Astrocyte (in vitro differentiated cells and primary cell): Measurements from ENCODE around the gene RPL13A.

Experiments
- CTCF ChIP-seq: IDR thresholded peaks from 2 replicates; pipeline ENCODE4 v1.5.1; 2011; ENCODE audit warnings: low read depth, mild to moderate bottlenecking, inconsistent platforms, low read length, moderate library complexity; ENCODE audit not compliant: insufficient read depth
- EZH2 ChIP-seq: IDR thresholded peaks from 2 replicates; pipeline ENCODE4 v1.6.1; 2012; ENCODE audit warnings: mild to moderate bottlenecking, low read length, inconsistent platforms; ENCODE audit not compliant: insufficient read depth

- no peak for TF ChIP-seq CTCF
- no peak for TF ChIP-seq EZH2
Observed at GRCh38 chr19:49461656-49462055, 25.8 kb upstream of the RPL13A start.
